Epithelial cell of prostate (primary cell): ENCODE measurements around the gene ADARB2.
"Not testable (repeated sequence)": the region's sequence is repeated elsewhere in the genome, so short reads cannot be mapped to it uniquely, and the experiment has no call there.

ENCODE experiments used
- DNase-seq: peaks from one replicate; pipeline ENCODE4 v3.0.0-alpha.2; 2011; ENCODE audit warnings: low read depth, low spot score
- H3K27ac ChIP-seq: fragments of 450-650 bp; 2 replicates; pipeline ENCODE4 v1.5.1; 2017; ENCODE audit warnings: mild to moderate bottlenecking

Gene ADARB2

GRCh38 chr10:1737222-1738061, at the start of gene ADARB2:
ADARB2 (minus strand) TSS chr10:1737525.
- DNase-seq = no peak

DNA sequence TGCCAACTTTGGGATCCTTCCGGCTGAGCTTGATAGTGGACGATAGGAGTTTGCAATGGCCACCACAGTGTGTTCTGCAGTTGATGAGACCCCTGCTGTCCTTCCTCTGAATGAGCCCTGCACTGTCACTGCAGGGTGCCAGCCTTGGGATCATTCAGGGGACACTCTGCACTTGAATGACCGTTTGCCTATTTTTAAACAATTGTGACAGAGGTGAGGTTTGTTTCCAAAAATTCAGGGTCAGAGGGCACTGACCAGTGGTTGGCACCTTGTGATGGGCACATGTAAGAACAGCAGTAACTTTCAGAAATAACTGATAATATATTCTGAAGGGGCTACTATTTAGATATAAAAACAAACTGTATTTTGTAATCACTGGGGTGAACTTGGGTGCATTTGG, 48.5 kb upstream of the ADARB2 start:
- H3K27ac ChIP-seq = no peak overlapping the region
- no peak for DNase-seq

More at GRCh38 chr10:1737222-1738061, at the start of gene ADARB2:
- H3K27ac ChIP-seq = no peak within 1 kb of the TSS

GRCh38 chr10:1782841-1783240, 45.5 kb upstream of the ADARB2 start:
- H3K27ac ChIP-seq = no peak overlapping the region

GRCh38 chr10:1779796-1780195, 42.5 kb upstream of the ADARB2 start:
- no peak for DNase-seq
- H3K27ac ChIP-seq = no peak overlapping the region

More at GRCh38 chr10:1782841-1783240, 45.5 kb upstream of the ADARB2 start:
- no peak for DNase-seq

- no peak for DNase-seq
- no peak overlapping the region for H3K27ac ChIP-seq
These were observed 41.1 kb upstream of the ADARB2 start for GRCh38 chr10:1778375-1778969.

- H3K27ac ChIP-seq = no peak overlapping the region
- no peak for DNase-seq
These were observed 38.9 kb upstream of the ADARB2 start for GRCh38 chr10:1776127-1776662.

DNA sequence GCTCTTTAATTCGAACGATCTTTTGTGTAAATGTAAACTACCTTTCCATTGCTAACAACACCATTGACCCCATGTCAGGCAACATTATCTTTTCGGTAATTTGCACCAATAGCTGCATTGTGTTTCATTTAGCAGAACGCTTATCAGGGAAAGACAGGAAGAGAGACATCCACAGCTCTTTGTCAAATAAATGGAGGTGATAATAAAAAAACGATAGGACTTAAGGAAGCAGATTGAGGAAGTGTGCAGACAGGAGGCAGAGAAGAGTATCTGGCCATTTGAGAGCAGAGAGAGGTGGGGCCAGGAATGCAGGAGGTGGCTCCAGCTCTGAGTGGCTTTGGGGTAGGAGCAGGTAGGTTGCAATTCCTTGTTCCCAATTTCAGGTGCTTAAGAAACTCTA, 37.5 kb upstream of the ADARB2 start:
- H3K27ac ChIP-seq = no peak overlapping the region
- no peak for DNase-seq

DNA sequence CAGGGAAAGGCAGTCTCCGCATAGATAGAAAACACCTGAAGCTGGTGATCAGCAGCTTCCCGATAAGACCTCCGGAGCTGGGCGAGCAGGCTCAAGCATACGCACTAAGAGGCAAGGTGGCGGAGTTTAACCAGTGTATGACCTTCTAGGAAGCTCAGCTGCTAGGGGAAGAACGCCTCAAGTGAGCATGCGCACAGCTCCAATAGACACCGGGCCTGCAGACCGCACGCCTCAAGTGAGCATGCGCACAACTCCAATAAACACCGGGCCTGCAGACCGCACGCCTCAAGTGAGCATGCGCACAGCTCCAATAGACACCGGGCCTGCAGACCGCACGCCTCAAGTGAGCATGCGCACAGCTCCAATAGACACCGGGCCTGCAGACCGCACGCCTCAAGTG, 35.9 kb upstream of the ADARB2 start:
- DNase-seq, H3K27ac ChIP-seq: not testable (repeated sequence)

GRCh38 chr10:1766049-1766448, 28.7 kb upstream of the ADARB2 start:
- no peak overlapping the region for H3K27ac ChIP-seq
- DNase-seq = no peak

DNA sequence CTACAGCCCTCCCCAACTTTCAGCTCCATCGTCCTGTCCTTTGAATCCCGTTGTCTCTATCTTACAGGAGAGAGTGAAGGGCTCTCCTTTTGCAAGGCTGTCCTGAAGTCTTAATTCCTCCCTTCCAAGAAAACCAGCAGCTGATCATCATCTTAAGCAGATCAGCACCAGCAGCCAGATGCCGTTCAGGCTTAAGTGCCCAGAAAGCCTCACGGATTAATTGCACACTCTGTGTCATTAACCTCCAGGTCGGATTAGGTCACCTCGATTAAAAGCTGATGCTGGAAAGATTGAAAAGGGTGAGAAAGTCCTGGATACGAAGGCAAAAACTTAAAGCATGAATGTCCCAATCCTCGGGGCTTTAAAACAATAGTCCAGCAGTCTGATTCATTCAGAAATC, 24.8 kb upstream of the ADARB2 start:
- DNase-seq = no peak
- H3K27ac ChIP-seq = no peak overlapping the region

DNA sequence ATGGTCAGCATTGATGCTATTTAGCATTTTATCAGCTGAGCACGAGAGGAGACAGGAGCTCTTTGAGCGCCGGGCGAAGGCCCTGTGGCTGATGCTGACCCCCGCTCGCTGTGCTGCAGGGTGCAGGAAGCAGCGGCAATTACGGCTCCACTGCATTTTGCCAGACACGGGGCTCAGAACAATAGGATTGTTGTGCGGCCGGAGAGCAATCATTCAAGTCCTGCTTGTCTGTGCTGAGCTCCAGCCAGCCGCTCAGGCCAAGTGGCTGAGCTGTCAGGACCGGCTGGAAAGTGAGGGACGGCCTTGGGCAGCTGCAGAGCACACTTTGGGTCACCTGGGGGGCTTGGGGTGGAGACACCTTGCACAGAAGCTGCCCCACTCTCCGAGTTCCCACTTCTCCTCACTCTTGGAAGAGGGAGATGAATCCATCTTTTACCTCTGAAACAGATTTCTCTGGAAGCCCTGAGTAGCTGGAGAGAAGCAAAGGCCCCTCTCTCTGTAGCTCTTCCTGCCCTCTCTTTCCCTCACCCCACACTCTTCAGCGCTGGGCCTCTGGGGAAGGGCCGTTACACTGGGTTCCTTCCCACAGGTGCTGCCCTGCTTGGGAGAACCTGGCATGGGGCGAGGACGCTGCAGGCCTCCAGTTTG, 17.3 kb upstream of the ADARB2 start:
- DNase-seq = no peak
- H3K27ac ChIP-seq = no peak overlapping the region

DNA sequence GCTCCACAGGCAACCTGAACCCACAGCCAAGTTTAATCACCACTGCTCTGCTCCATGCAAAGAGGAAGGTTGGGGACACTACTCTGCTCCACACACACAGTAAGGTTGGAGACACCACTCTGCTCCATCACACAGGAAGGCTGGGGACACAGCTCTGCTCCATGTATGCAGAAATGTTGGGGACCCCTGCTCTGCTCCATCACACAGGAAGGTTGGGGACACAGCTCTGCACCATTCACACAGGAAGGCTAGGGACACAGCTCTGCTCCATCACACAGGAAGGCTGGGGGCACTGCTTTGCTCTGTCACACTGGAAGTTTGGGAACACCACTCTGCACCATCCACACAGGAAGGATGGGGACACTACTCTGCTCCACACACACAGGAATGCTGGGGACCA, 14.8 kb upstream of the ADARB2 start:
- H3K27ac ChIP-seq = no peak overlapping the region
- no peak for DNase-seq

GRCh38 chr10:1747590-1748157, 10.3 kb upstream of the ADARB2 start:
- no peak for DNase-seq
- H3K27ac ChIP-seq = no peak overlapping the region

- no peak for DNase-seq
- H3K27ac ChIP-seq = no peak overlapping the region
These were observed 9.5 kb upstream of the ADARB2 start for GRCh38 chr10:1746796-1747195.

DNA sequence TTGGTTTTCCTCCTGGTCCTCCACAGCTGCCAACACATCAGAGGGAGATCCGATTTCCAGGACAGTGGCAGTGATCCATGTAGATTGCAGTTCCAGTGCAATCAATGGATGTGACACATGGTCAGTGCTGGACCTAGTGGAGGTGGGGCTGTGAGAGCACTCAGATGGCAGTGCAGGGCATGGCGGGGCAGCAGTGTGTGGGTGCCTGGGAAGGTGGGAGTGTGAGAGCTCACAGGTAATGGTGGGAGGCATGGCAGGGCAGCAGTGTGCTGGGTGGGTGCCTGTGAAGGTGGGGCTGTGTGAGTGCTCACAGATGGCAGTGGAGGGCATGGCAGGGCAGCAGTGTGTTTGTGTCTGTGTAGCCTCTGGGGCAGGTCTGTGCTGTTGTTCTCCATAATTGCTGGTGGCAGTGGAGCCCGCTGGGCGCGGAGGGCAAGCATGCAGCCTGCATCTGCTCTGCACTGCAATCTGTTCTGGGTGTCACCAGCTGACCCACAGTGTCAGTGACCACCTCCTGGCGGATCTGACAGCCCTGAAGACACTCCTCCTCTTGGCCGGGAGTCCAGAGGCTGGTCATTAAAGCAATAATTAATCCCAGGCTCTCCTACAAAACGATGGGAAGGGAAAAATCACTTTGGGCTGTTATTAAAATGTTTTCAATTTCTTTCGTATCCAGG, 8.6 kb upstream of the ADARB2 start:
- DNase-seq = no peak

GRCh38 chr10:1744524-1744923, 7.2 kb upstream of the ADARB2 start:
- no peak for DNase-seq
- H3K27ac ChIP-seq = no peak overlapping the region

More for the DNA sequence above, 8.6 kb upstream of the ADARB2 start:
- H3K27ac ChIP-seq = no peak overlapping the region

- H3K27ac ChIP-seq = no peak overlapping the region
- DNase-seq = no peak
These were observed 5.8 kb upstream of the ADARB2 start for GRCh38 chr10:1743141-1743540.

- H3K27ac ChIP-seq = no peak overlapping the region
- no peak for DNase-seq
These were observed 4.1 kb upstream of the ADARB2 start for GRCh38 chr10:1741450-1741849.

DNA sequence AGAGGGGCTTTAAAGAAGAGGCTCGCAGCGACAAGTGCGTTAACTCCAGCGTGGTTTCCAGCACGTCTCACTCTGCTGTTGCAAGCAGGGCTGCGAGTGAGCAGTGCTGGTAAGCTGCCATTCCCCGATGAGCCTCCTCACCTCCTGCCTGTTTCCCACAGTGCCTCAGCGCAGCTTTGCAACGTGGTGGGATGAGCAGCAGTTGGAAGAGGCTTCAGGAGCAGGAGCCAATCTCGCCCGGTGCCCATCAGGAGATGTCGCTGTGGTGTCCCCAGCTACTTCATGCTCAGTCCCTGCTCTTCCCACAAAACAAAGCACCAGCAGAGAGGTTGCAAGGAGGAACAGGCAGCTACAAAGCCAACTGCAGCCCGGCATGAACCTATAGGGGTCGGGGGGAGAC, 2.4 kb upstream of the ADARB2 start:
- H3K27ac ChIP-seq = no peak overlapping the region
- no peak for DNase-seq

DNA sequence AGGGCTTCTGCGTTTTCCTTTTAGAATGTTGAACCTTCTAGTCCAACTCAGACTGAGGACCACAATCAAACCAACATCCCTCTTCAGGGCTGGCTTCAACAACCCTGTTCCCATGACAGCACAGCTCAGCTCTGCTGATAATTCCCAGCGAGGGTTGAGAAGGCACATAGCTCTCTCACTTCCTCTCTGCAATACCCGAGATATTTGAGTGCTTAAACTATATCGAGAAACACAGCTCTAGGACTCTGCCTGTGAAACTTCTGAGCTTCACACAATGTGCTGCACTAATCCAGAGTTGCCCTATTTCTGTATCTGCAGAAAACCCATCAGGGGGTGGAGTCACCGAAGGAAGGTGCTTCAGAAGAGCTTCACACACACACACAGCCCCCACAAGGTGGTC, 1.6 kb upstream of the ADARB2 start:
- H3K27ac ChIP-seq = no peak overlapping the region
- DNase-seq = no peak

- no peak overlapping the region for H3K27ac ChIP-seq
- no peak for DNase-seq
These were observed 428 bp downstream of the ADARB2 start for GRCh38 chr10:1736972-1737221.
